Measurements from ENCODE around the gene SEC24B.

Gene SEC24B

GRCh38 chr4:109434007-109434971, 674 bp downstream of the SEC24B start:
- DNase-seq (ENCODE audit: extremely low spot score) = peak; percentile 31
- CTCF ChIA-PET = interaction anchor here (0.7 to 1.4 kb wide), 4 partner anchors 8 to 221 kb away, joined by 3 to 4 read pairs (median 3); no protein-coding TSS in a partner anchor
- POLR2A ChIA-PET = interaction anchor here (1.2 to 1.6 kb wide), 2 partner anchors 52 to 127 kb away, joined by 3 to 5 read pairs; no protein-coding TSS in a partner anchor
- TF ChIP-seq ARNT (IDR thresholded peaks at IDR 0.05) (no peak), NFRKB (IDR thresholded peaks at IDR 0.05) (no peak), BHLHE40 (IDR thresholded peaks at IDR 0.05; ENCODE audit: borderline replicate concordance) (no peak), TARDBP (IDR thresholded peaks at IDR 0.05) (no peak), HDGF (IDR thresholded peaks at IDR 0.05; ENCODE audit: borderline replicate concordance) (no peak), PKNOX1 (IDR thresholded peaks at IDR 0.05) (no peak)

GRCh38 chr4:109435635-109436034, 2.0 kb downstream of the SEC24B start:
- POLR2A ChIA-PET = no interaction called here
- CTCF ChIA-PET = no interaction called here
- no peak for DNase-seq (ENCODE audit: extremely low spot score)
- TF ChIP-seq TARDBP (IDR thresholded peaks at IDR 0.05) = no peak
- no peak for TF ChIP-seq L3MBTL2 (conservative IDR thresholded peaks at IDR 0.05)
- no peak for TF ChIP-seq HDGF (IDR thresholded peaks at IDR 0.05; ENCODE audit: borderline replicate concordance)
- no peak for TF ChIP-seq FOXM1 (IDR thresholded peaks at IDR 0.05; ENCODE audit: borderline replicate concordance)
- TF ChIP-seq CTBP1 (IDR thresholded peaks at IDR 0.05; ENCODE audit: borderline replicate concordance) = no peak
- TF ChIP-seq SUZ12 (IDR thresholded peaks at IDR 0.05) = no peak
- TF ChIP-seq FOXK2 (IDR thresholded peaks at IDR 0.05) = no peak
- no peak for TF ChIP-seq PKNOX1 (IDR thresholded peaks at IDR 0.05)
- TF ChIP-seq ARNT (IDR thresholded peaks at IDR 0.05) = no peak
- TF ChIP-seq NFRKB (IDR thresholded peaks at IDR 0.05) = no peak
- no peak for TF ChIP-seq ZNF384 (IDR thresholded peaks at IDR 0.05)
- no peak for TF ChIP-seq FOXA1 (IDR thresholded peaks at IDR 0.05)
- TF ChIP-seq LEF1 (IDR thresholded peaks at IDR 0.05; ENCODE audit: borderline replicate concordance) = no peak
- no peak for TF ChIP-seq SP1 (IDR thresholded peaks at IDR 0.05)
- TF ChIP-seq BHLHE40 (IDR thresholded peaks at IDR 0.05; ENCODE audit: borderline replicate concordance) = no peak
- TF ChIP-seq ELF4 (IDR thresholded peaks at IDR 0.05) = no peak

GRCh38 chr4:109436504-109436903, 2.9 kb downstream of the SEC24B start:
- ChIA-PET CTCF (no interaction called here), POLR2A (no interaction called here)
- no peak for TF ChIP-seq TARDBP (IDR thresholded peaks at IDR 0.05)
- TF ChIP-seq SP1 (IDR thresholded peaks at IDR 0.05) = no peak
- TF ChIP-seq HDGF (IDR thresholded peaks at IDR 0.05; ENCODE audit: borderline replicate concordance) = no peak
- TF ChIP-seq ZNF384 (IDR thresholded peaks at IDR 0.05) = no peak
- TF ChIP-seq BHLHE40 (IDR thresholded peaks at IDR 0.05; ENCODE audit: borderline replicate concordance) = no peak
- no peak for DNase-seq (ENCODE audit: extremely low spot score)

GRCh38 chr4:109440948-109441347, 7.3 kb downstream of the SEC24B start:
- ChIA-PET CTCF (no interaction called here), POLR2A (no interaction called here)
- TF ChIP-seq TARDBP (IDR thresholded peaks at IDR 0.05) (no peak), SP1 (IDR thresholded peaks at IDR 0.05) (no peak), CTBP1 (IDR thresholded peaks at IDR 0.05; ENCODE audit: borderline replicate concordance) (no peak), ARNT (IDR thresholded peaks at IDR 0.05) (no peak), HDGF (IDR thresholded peaks at IDR 0.05; ENCODE audit: borderline replicate concordance) (no peak), L3MBTL2 (conservative IDR thresholded peaks at IDR 0.05) (no peak), PKNOX1 (IDR thresholded peaks at IDR 0.05) (no peak), BHLHE40 (IDR thresholded peaks at IDR 0.05; ENCODE audit: borderline replicate concordance) (no peak), FOXM1 (IDR thresholded peaks at IDR 0.05; ENCODE audit: borderline replicate concordance) (no peak), SUZ12 (IDR thresholded peaks at IDR 0.05) (no peak), NFRKB (IDR thresholded peaks at IDR 0.05) (no peak), FOXK2 (IDR thresholded peaks at IDR 0.05) (no peak), LEF1 (IDR thresholded peaks at IDR 0.05; ENCODE audit: borderline replicate concordance) (no peak), ELF4 (IDR thresholded peaks at IDR 0.05) (no peak), FOXA1 (IDR thresholded peaks at IDR 0.05) (no peak), ZNF384 (IDR thresholded peaks at IDR 0.05) (no peak)
- DNase-seq (ENCODE audit: extremely low spot score) = no peak

GRCh38 chr4:109441862-109442458, 8.3 kb downstream of the SEC24B start:
- TF ChIP-seq NFRKB (IDR thresholded peaks at IDR 0.05) = no peak
- TF ChIP-seq FOXA1 (IDR thresholded peaks at IDR 0.05) = no peak
- no peak for TF ChIP-seq L3MBTL2 (conservative IDR thresholded peaks at IDR 0.05)
- no peak for TF ChIP-seq LEF1 (IDR thresholded peaks at IDR 0.05; ENCODE audit: borderline replicate concordance)
- TF ChIP-seq ZNF384 (IDR thresholded peaks at IDR 0.05) = no peak
- no peak for TF ChIP-seq ARNT (IDR thresholded peaks at IDR 0.05)
- no peak for TF ChIP-seq SUZ12 (IDR thresholded peaks at IDR 0.05)
- no peak for TF ChIP-seq HDGF (IDR thresholded peaks at IDR 0.05; ENCODE audit: borderline replicate concordance)
- no peak for TF ChIP-seq CTBP1 (IDR thresholded peaks at IDR 0.05; ENCODE audit: borderline replicate concordance)
- no peak for TF ChIP-seq FOXM1 (IDR thresholded peaks at IDR 0.05; ENCODE audit: borderline replicate concordance)
- no peak for TF ChIP-seq FOXK2 (IDR thresholded peaks at IDR 0.05)
- no peak for TF ChIP-seq SP1 (IDR thresholded peaks at IDR 0.05)
- TF ChIP-seq ELF4 (IDR thresholded peaks at IDR 0.05) = no peak
- no peak for TF ChIP-seq BHLHE40 (IDR thresholded peaks at IDR 0.05; ENCODE audit: borderline replicate concordance)
- no peak for TF ChIP-seq TARDBP (IDR thresholded peaks at IDR 0.05)
- no peak for TF ChIP-seq PKNOX1 (IDR thresholded peaks at IDR 0.05)
- ChIA-PET CTCF (interaction anchor here (0.6 to 1.4 kb wide), 2 partner anchors 9 kb away, joined by 3 read pairs; partner anchors contain the start of gene SEC24B), POLR2A (no interaction called here)
- no peak for DNase-seq (ENCODE audit: extremely low spot score)

Measured in HEK293T (cell line).